HEK293 (cell line): ENCODE measurements around the gene MALL.

Experiments
- CTCF ChIA-PET: fragments of 350-600 bp; formaldehyde crosslinking; extraction: SDS; loops from one replicate; lab custom pipeline; 2021; ENCODE audit warnings: antibody characterized with exemption; lab: Yijun Ruan, JAX
- POLR2A ChIA-PET: fragments of 300-600 bp; formaldehyde crosslinking; extraction: SDS; loops from one replicate; lab custom pipeline; 2020; ENCODE audit warnings: antibody characterized with exemption, inconsistent platforms; lab: Yijun Ruan, JAX
- H3K27ac ChIP-seq: fragments of 200-500 bp; sonication (Bioruptor generic); 2 replicates; pipeline ENCODE4 v1.5.1; 2014; ENCODE audit warnings: low read depth, low read length, control low read depth, inconsistent platforms; ENCODE audit errors: extremely low read depth
- H3K36me3 ChIP-seq, 2 experiments: fragments of 200-500 bp in 1 of 2; sonication (Bioruptor generic) in 1 of 2; 1 replicate in 1 of 2; 2 replicates in 1 of 2; pipeline ENCODE4 v1.5.1; 2014 to 2017; ENCODE audit warnings: inconsistent platforms in 2 of 2, low read length in 2 of 2; ENCODE audit not compliant: control insufficient read depth in 2 of 2, insufficient read depth in 1 of 2
- H3K4me1 ChIP-seq: fragments of 200-500 bp; sonication (Bioruptor generic); 2 replicates; pipeline ENCODE4 v1.5.1; 2014; ENCODE audit warnings: mild to moderate bottlenecking, low read length, inconsistent platforms; ENCODE audit not compliant: control insufficient read depth, insufficient read depth
- H3K4me3 ChIP-seq: 2 replicates; pipeline ENCODE4 v1.5.1; 2011; ENCODE audit warnings: low read depth, mild to moderate bottlenecking, control low read depth, low read length, moderate library complexity
- H3K9me3 ChIP-seq: fragments of 200-500 bp; sonication (Bioruptor generic); 2 replicates; pipeline ENCODE4 v1.5.1; 2014; ENCODE audit warnings: low read depth, low read length, inconsistent platforms; ENCODE audit not compliant: control insufficient read depth, insufficient read depth
- KLF10 ChIP-seq: fragments of 450-650 bp; IDR thresholded peaks from 2 replicates; pipeline ENCODE4 v1.5.1; 2018; ENCODE audit warnings: missing biosample characterization, mild to moderate bottlenecking, missing genetic modification characterization
- ZBTB8A ChIP-seq: fragments of 450-650 bp; formaldehyde crosslinking; IDR thresholded peaks from 2 replicates; pipeline ENCODE4 v1.5.1; 2016; ENCODE audit warnings: missing biosample characterization, missing genetic modification characterization
- ZFP3 ChIP-seq: fragments of 450-650 bp; formaldehyde crosslinking; IDR thresholded peaks from 2 replicates; pipeline ENCODE4 v1.5.1; 2016; ENCODE audit warnings: low read depth, missing biosample characterization, missing genetic modification characterization
- ZNF138 ChIP-seq: fragments of 450-650 bp; formaldehyde crosslinking; IDR thresholded peaks from 2 replicates; pipeline ENCODE4 v1.5.1; 2016; ENCODE audit warnings: missing biosample characterization, missing genetic modification characterization, borderline replicate concordance
- ZNF155 ChIP-seq: fragments of 450-650 bp; formaldehyde crosslinking; IDR thresholded peaks from 2 replicates; pipeline ENCODE4 v1.5.1; 2016; ENCODE audit warnings: missing biosample characterization, missing genetic modification characterization
- ZNF248 ChIP-seq: fragments of 450-650 bp; formaldehyde crosslinking; IDR thresholded peaks from 2 replicates; pipeline ENCODE4 v1.5.1; 2017; ENCODE audit warnings: missing biosample characterization, missing genetic modification characterization
- ZNF311 ChIP-seq: fragments of 450-650 bp; formaldehyde crosslinking; IDR thresholded peaks from 2 replicates; pipeline ENCODE4 v1.5.1; 2017; ENCODE audit warnings: missing biosample characterization, missing genetic modification characterization, borderline replicate concordance
- ZNF350 ChIP-seq: fragments of 450-650 bp; formaldehyde crosslinking; IDR thresholded peaks from 2 replicates; pipeline ENCODE4 v1.5.0; 2017; ENCODE audit warnings: missing biosample characterization, mild to moderate bottlenecking, missing genetic modification characterization
- ZNF416 ChIP-seq: fragments of 450-650 bp; formaldehyde crosslinking; IDR thresholded peaks from 2 replicates; pipeline ENCODE4 v1.5.1; 2016; ENCODE audit warnings: missing biosample characterization, missing genetic modification characterization
- ZNF621 ChIP-seq: fragments of 450-650 bp; formaldehyde crosslinking; IDR thresholded peaks from 2 replicates; pipeline ENCODE4 v1.5.1; 2017; ENCODE audit warnings: missing biosample characterization, missing genetic modification characterization
- ZNF776 ChIP-seq: fragments of 450-650 bp; formaldehyde crosslinking; IDR thresholded peaks from 2 replicates; pipeline ENCODE4 v1.5.0; 2017; ENCODE audit warnings: missing biosample characterization, missing genetic modification characterization, borderline replicate concordance
- ZSCAN23 ChIP-seq: fragments of 450-650 bp; formaldehyde crosslinking; IDR thresholded peaks from 2 replicates; pipeline ENCODE4 v1.5.1; 2016; ENCODE audit warnings: missing biosample characterization, missing genetic modification characterization
- TF ChIP-seq, protein P1 (sequence below): fragments of 450-650 bp; formaldehyde crosslinking; IDR thresholded peaks from 2 replicates; pipeline ENCODE4; 2016; ENCODE audit warnings: missing biosample characterization, missing genetic modification characterization
- TF ChIP-seq, protein P2 (sequence below): fragments of 450-650 bp; formaldehyde crosslinking; IDR thresholded peaks from 2 replicates; pipeline ENCODE4 v1.5.1; 2016; ENCODE audit warnings: missing biosample characterization, missing genetic modification characterization
- TF ChIP-seq, protein P3 (sequence below): fragments of 450-650 bp; formaldehyde crosslinking; conservative IDR thresholded peaks from 2 replicates; pipeline ENCODE4 v1.5.1; 2016; ENCODE audit warnings: low read depth, missing biosample characterization, missing genetic modification characterization
- TF ChIP-seq, protein P4 (sequence below): fragments of 450-650 bp; formaldehyde crosslinking; conservative IDR thresholded peaks from 2 replicates; pipeline ENCODE4 v1.5.1; 2016; ENCODE audit warnings: low read depth, missing biosample characterization, missing genetic modification characterization
- TF ChIP-seq, protein P5 (sequence below): fragments of 450-650 bp; formaldehyde crosslinking; IDR thresholded peaks from 2 replicates; pipeline ENCODE4 v1.5.1; 2016; ENCODE audit warnings: missing biosample characterization, missing genetic modification characterization
- TF ChIP-seq, protein P6 (sequence below): fragments of 450-650 bp; formaldehyde crosslinking; IDR thresholded peaks from 2 replicates; pipeline ENCODE4 v1.5.1; 2016; ENCODE audit warnings: missing biosample characterization, missing genetic modification characterization

Gene MALL

DNA sequence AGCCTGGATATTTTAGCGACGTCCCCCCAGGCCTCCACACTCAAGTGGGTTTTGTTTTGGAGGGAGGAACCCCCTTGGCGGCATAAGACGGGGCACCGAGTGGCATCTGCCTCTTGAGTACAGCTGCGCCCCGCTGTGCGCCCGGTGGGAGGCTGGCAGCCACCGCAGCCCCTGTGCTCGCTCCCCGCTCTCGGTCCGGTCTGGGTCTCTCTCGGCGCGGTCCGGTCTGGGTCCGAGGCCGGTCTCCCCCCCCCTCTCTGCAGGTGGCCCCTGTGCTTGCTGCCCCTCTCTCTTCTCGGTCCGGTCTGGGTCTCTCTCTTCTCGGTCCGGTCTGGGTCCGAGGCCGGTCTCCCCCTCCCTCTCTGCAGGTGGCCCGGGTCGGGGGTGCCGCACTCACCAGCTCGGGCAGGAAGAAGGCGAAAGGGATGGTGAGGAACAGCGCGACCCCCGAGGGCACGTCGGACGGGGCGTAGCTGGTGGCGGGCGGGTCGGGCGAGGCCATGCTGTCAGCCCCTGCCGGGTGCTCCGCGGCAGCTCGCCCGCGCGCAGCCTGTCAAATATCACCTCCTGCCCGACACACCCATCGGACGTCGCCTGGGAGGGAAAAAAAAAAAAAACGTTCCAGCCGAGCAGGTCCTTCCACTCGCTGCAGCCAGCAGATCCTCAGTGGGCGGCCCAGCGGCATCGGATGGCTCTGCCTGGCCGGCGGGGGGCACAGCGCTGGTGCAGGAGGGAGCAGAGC is at the start of gene MALL:
MALL (minus strand) TSS at position 532 of the 742 bp plus-strand sequence; CDS start at position 502, 30 bp downstream.
- TF ChIP-seq ZNF138: no peak
- no peak for TF ChIP-seq ZNF416 (tag by site-specific recombination)
- TF ChIP-seq ZFP3: no peak
- TF ChIP-seq ZNF311: no peak
- TF ChIP-seq, protein P1, sequence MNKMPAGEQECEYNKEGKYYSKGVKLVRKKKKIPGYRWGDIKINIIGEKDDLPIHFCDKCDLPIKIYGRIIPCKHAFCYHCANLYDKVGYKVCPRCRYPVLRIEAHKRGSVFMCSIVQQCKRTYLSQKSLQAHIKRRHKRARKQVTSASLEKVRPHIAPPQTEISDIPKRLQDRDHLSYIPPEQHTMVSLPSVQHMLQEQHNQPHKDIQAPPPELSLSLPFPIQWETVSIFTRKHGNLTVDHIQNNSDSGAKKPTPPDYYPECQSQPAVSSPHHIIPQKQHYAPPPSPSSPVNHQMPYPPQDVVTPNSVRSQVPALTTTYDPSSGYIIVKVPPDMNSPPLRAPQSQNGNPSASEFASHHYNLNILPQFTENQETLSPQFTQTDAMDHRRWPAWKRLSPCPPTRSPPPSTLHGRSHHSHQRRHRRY (tag by site-specific recombination): no peak
- TF ChIP-seq, protein P2, sequence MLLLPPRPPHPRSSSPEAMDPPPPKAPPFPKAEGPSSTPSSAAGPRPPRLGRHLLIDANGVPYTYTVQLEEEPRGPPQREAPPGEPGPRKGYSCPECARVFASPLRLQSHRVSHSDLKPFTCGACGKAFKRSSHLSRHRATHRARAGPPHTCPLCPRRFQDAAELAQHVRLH (tag by site-specific recombination): no peak
- TF ChIP-seq ZNF155: no peak
- TF ChIP-seq ZNF248 (tag by site-specific recombination): no peak
- TF ChIP-seq, protein P3, sequence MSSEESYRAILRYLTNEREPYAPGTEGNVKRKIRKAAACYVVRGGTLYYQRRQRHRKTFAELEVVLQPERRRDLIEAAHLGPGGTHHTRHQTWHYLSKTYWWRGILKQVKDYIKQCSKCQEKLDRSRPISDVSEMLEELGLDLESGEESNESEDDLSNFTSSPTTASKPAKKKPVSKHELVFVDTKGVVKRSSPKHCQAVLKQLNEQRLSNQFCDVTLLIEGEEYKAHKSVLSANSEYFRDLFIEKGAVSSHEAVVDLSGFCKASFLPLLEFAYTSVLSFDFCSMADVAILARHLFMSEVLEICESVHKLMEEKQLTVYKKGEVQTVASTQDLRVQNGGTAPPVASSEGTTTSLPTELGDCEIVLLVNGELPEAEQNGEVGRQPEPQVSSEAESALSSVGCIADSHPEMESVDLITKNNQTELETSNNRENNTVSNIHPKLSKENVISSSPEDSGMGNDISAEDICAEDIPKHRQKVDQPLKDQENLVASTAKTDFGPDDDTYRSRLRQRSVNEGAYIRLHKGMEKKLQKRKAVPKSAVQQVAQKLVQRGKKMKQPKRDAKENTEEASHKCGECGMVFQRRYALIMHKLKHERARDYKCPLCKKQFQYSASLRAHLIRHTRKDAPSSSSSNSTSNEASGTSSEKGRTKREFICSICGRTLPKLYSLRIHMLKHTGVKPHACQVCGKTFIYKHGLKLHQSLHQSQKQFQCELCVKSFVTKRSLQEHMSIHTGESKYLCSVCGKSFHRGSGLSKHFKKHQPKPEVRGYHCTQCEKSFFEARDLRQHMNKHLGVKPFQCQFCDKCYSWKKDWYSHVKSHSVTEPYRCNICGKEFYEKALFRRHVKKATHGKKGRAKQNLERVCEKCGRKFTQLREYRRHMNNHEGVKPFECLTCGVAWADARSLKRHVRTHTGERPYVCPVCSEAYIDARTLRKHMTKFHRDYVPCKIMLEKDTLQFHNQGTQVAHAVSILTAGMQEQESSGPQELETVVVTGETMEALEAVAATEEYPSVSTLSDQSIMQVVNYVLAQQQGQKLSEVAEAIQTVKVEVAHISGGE (tag by site-specific recombination): no peak
- TF ChIP-seq ZNF621 (tag by site-specific recombination): no peak
- no peak for TF ChIP-seq ZSCAN23 (tag by site-specific recombination)
- TF ChIP-seq KLF10 (tag by site-specific recombination): no peak
- TF ChIP-seq, protein P4, sequence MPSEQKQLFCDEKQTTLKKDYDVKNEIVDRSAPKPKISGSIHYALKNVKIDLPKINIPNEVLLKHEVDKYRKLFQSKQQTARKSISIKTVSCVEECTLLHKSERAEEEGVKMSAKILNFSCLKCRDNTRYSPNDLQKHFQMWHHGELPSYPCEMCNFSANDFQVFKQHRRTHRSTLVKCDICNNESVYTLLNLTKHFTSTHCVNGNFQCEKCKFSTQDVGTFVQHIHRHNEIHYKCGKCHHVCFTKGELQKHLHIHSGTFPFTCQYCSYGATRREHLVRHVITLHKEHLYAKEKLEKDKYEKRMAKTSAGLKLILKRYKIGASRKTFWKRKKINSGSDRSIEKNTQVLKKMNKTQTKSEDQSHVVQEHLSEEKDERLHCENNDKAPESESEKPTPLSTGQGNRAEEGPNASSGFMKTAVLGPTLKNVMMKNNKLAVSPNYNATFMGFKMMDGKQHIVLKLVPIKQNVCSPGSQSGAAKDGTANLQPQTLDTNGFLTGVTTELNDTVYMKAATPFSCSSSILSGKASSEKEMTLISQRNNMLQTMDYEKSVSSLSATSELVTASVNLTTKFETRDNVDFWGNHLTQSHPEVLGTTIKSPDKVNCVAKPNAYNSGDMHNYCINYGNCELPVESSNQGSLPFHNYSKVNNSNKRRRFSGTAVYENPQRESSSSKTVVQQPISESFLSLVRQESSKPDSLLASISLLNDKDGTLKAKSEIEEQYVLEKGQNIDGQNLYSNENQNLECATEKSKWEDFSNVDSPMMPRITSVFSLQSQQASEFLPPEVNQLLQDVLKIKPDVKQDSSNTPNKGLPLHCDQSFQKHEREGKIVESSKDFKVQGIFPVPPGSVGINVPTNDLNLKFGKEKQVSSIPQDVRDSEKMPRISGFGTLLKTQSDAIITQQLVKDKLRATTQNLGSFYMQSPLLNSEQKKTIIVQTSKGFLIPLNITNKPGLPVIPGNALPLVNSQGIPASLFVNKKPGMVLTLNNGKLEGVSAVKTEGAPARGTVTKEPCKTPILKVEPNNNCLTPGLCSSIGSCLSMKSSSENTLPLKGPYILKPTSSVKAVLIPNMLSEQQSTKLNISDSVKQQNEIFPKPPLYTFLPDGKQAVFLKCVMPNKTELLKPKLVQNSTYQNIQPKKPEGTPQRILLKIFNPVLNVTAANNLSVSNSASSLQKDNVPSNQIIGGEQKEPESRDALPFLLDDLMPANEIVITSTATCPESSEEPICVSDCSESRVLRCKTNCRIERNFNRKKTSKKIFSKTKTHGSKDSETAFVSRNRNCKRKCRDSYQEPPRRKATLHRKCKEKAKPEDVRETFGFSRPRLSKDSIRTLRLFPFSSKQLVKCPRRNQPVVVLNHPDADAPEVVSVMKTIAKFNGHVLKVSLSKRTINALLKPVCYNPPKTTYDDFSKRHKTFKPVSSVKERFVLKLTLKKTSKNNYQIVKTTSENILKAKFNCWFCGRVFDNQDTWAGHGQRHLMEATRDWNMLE (tag by site-specific recombination): no peak
- TF ChIP-seq, protein P5, sequence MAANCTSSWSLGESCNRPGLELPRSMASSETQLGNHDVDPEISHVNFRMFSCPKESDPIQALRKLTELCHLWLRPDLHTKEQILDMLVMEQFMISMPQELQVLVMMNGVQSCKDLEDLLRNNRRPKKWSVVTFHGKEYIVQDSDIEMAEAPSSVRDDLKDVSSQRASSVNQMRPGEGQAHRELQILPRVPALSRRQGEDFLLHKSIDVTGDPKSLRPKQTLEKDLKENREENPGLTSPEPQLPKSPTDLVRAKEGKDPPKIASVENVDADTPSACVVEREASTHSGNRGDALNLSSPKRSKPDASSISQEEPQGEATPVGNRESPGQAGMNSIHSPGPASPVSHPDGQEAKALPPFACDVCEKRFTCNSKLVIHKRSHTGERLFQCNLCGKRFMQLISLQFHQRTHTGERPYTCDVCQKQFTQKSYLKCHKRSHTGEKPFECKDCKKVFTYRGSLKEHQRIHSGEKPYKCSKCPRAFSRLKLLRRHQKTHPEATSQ (tag by site-specific recombination): no peak
- TF ChIP-seq ZBTB8A (tag by site-specific recombination): no peak
- no peak for TF ChIP-seq ZNF350 (tag by site-specific recombination)
- TF ChIP-seq ZNF776: no peak
- TF ChIP-seq, protein P6, sequence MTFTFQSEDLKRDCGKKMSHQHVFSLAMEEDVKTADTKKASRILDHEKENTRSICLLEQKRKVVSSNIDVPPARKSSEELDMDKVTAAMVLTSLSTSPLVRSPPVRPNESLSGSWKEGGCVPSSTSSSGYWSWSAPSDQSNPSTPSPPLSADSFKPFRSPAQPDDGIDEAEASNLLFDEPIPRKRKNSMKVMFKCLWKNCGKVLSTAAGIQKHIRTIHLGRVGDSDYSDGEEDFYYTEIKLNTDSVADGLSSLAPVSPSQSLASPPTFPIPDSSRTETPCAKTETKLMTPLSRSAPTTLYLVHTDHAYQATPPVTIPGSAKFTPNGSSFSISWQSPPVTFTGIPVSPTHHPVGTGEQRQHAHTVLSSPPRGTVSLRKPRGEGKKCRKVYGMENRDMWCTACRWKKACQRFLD: no peak
- POLR2A ChIA-PET: interaction anchor here (0.7 kb wide), 1 partner anchor 717 kb away, joined by 5 read pairs; no protein-coding TSS in a partner anchor
- CTCF ChIA-PET: interaction anchor here (0.6 kb wide), 1 partner anchor 32 kb away, joined by 3 read pairs; no protein-coding TSS in a partner anchor
- Histone ChIP-seq H3K4me3 (no peak within 1 kb of the TSS), H3K27ac (no peak within 1 kb of the TSS), H3K4me1 (no peaks in the 10 kb centered on the region), H3K9me3 (no peaks in the 10 kb centered on the region), H3K36me3 (no peaks in the 10 kb centered on the region)
